ENCODE measurements around the gene AATF. TPM values are rescaled to one million over a fixed set of nuclear protein-coding genes. Genes with fewer than 3 reads are reported as not detected.
"Not testable (repeated sequence)": the region's sequence is repeated elsewhere in the genome, so short reads cannot be mapped to it uniquely, and the experiment has no call there.

AATF gene
- total and polyA plus RNA-seq, 10 donors, result 28.7 to 59.0 (median 35.2) TPM

GRCh38 chr17:37066322-37067255 lies 117.8 kb downstream of the AATF start:
- Histone ChIP-seq H3K9me3 (no peaks in the 10 kb centered on the region), H3K4me3 (no peak overlapping the region), H3K27me3 (replicated peaks in 1 of 7) (peaks cover 0 to 23% (median 0%) of the 10 kb centered on the region in 7 donors), H3K27ac (no peak overlapping the region), H3K4me1 (no peaks in the 10 kb centered on the region), H3K36me3 (no peaks in the 10 kb centered on the region)
- 54 to 62% (median 57%) methylated on average over 21 to 25 of the region's 25 CpGs for WGBS, 5 donors
- DNase-seq, result no peak
- no peak for TF ChIP-seq POLR2A (IDR thresholded peaks at IDR 0.05)
- no peak for TF ChIP-seq CTCF (IDR thresholded peaks at IDR 0.05 in 8 of 11, conservative IDR thresholded peaks at IDR 0.05 in 3 of 11)
- TF ChIP-seq POLR2AphosphoS5 (IDR thresholded peaks at IDR 0.05), result no peak
- intact Hi-C loops (cut with DNase I; ENCODE audit: low total_unique reads), result no loop called here

GRCh38 chr17:37067555-37068111 lies 118.9 kb downstream of the AATF start:
- 67 to 78% (median 76%) methylated on average over 13 of the region's 13 CpGs for WGBS, 5 donors
- no peak for TF ChIP-seq CTCF (IDR thresholded peaks at IDR 0.05 in 8 of 11, conservative IDR thresholded peaks at IDR 0.05 in 3 of 11)
- TF ChIP-seq POLR2A (IDR thresholded peaks at IDR 0.05), result no peak
- TF ChIP-seq POLR2AphosphoS5 (IDR thresholded peaks at IDR 0.05), result no peak
- Histone ChIP-seq H3K9me3 (no peaks in the 10 kb centered on the region), H3K27ac (no peak overlapping the region), H3K27me3 (replicated peaks in 1 of 7) (peaks cover 0 to 23% (median 0%) of the 10 kb centered on the region in 7 donors), H3K36me3 (no peaks in the 10 kb centered on the region), H3K4me1 (no peaks in the 10 kb centered on the region), H3K4me3 (no peak overlapping the region)
- DNase-seq, result no peak
- intact Hi-C loops (cut with DNase I; ENCODE audit: low total_unique reads), result no loop called here

GRCh38 chr17:37068266-37068665 lies 119.5 kb downstream of the AATF start:
- WGBS, 5 donors, result 79 to 83% (median 82%) methylated on average over 10 of the region's 10 CpGs
- no peak overlapping the region for H3K27ac ChIP-seq
- H3K9me3 ChIP-seq, result no peaks in the 10 kb centered on the region
- no peak for DNase-seq
- H3K4me1 ChIP-seq, result no peaks in the 10 kb centered on the region
- intact Hi-C loops (cut with DNase I; ENCODE audit: low total_unique reads), result no loop called here
- H3K4me3 ChIP-seq, result no peak overlapping the region
- no peak for TF ChIP-seq POLR2AphosphoS5 (IDR thresholded peaks at IDR 0.05)
- TF ChIP-seq POLR2A (IDR thresholded peaks at IDR 0.05), result no peak
- TF ChIP-seq CTCF (IDR thresholded peaks at IDR 0.05 in 8 of 11, conservative IDR thresholded peaks at IDR 0.05 in 3 of 11), result no peak
- H3K27me3 ChIP-seq (replicated peaks in 1 of 7), result peaks cover 0 to 23% (median 0%) of the 10 kb centered on the region in 7 donors
- H3K36me3 ChIP-seq, result no peaks in the 10 kb centered on the region

GRCh38 chr17:37069087-37069486 lies 120.3 kb downstream of the AATF start:
- WGBS, 5 donors, result 86 to 92% (median 89%) methylated on average over 3 of the region's 3 CpGs
- no peak for TF ChIP-seq POLR2A (IDR thresholded peaks at IDR 0.05)
- TF ChIP-seq CTCF (IDR thresholded peaks at IDR 0.05 in 8 of 11, conservative IDR thresholded peaks at IDR 0.05 in 3 of 11), result no peak
- TF ChIP-seq POLR2AphosphoS5 (IDR thresholded peaks at IDR 0.05), result no peak
- H3K4me3 ChIP-seq, result no peak overlapping the region
- intact Hi-C loops (cut with DNase I; ENCODE audit: low total_unique reads), result no loop called here
- no peak overlapping the region for H3K27ac ChIP-seq
- no peak for DNase-seq
- H3K27me3 ChIP-seq (replicated peaks in 1 of 7), result peaks cover 0 to 23% (median 0%) of the 10 kb centered on the region in 7 donors
- H3K36me3 ChIP-seq, result no peaks in the 10 kb centered on the region
- H3K4me1 ChIP-seq, result no peaks in the 10 kb centered on the region
- H3K9me3 ChIP-seq, result no peaks in the 10 kb centered on the region

- H3K4me1 ChIP-seq; H3K27ac ChIP-seq; H3K4me3 ChIP-seq; H3K27me3 ChIP-seq (replicated peaks in 1 of 7); DNase-seq; H3K9me3 ChIP-seq; H3K36me3 ChIP-seq: not testable (repeated sequence)
- 74 to 85% (median 79%) methylated on average over 3 of the region's 3 CpGs for WGBS, 5 donors
- intact Hi-C loops (cut with DNase I; ENCODE audit: low total_unique reads), result loop anchor here (5.0 kb wide), 1 partner anchor 109 kb away; no protein-coding TSS in a partner anchor
Measured at GRCh38 chr17:37073464-37073863, 124.7 kb downstream of the AATF start.
